Activated CD4-positive, alpha-beta T cell treated with anti-CD3 and anti-CD28 coated beads for 1 hour (primary cell): ENCODE results near the gene SERBP1.
A peak's percentile ranks its signal among the peaks of the same experiment; 100 is the strongest.
"Not testable (repeated sequence)": the region's sequence is repeated elsewhere in the genome, so short reads cannot be mapped to it uniquely, and the experiment has no call there.

Experiments used
- DNase-seq: peaks from one replicate; pipeline ENCODE4 v3.0.0-alpha.2; 2020

Gene SERBP1

GRCh38 chr1:67430358-67431155, at the start of gene SERBP1:
TSS of gene SERBP1 (minus strand) at chr1:67430402. CDS start at chr1:67430300, 102 bp downstream.
- peak; percentile 94 for DNase-seq

GRCh38 chr1:67479146-67479891, 49.1 kb upstream of the SERBP1 start:
- DNase-seq: no peak

GRCh38 chr1:67476906-67477305, 46.7 kb upstream of the SERBP1 start:
- no peak for DNase-seq

GRCh38 chr1:67476006-67476482, 45.8 kb upstream of the SERBP1 start:
- DNase-seq: no peak

GRCh38 chr1:67472056-67472455, 41.9 kb upstream of the SERBP1 start:
- DNase-seq: no peak

- no peak for DNase-seq
Observed at GRCh38 chr1:67469431-67469830, 39.2 kb upstream of the SERBP1 start.

GRCh38 chr1:67468066-67468718, 38.0 kb upstream of the SERBP1 start:
- DNase-seq: no peak

- no peak for DNase-seq
Observed at GRCh38 chr1:67465375-67465774, 35.2 kb upstream of the SERBP1 start.

- DNase-seq: no peak
Observed at GRCh38 chr1:67464746-67465145, 34.5 kb upstream of the SERBP1 start.

- no peak for DNase-seq
Observed at GRCh38 chr1:67464058-67464457, 33.9 kb upstream of the SERBP1 start.

- DNase-seq: no peak
Observed at GRCh38 chr1:67463298-67463955, 33.2 kb upstream of the SERBP1 start.

- DNase-seq: no peak
Observed at GRCh38 chr1:67460676-67461500, 30.7 kb upstream of the SERBP1 start.

- DNase-seq: no peak
Observed at GRCh38 chr1:67459068-67459467, 28.9 kb upstream of the SERBP1 start.

- no peak for DNase-seq
Observed at GRCh38 chr1:67458663-67459062, 28.5 kb upstream of the SERBP1 start.

- DNase-seq: no peak
Observed at GRCh38 chr1:67457247-67457646, 27.0 kb upstream of the SERBP1 start.

GRCh38 chr1:67451815-67452214, 21.6 kb upstream of the SERBP1 start:
- no peak for DNase-seq

- no peak for DNase-seq
Observed at GRCh38 chr1:67451356-67451755, 21.2 kb upstream of the SERBP1 start.

GRCh38 chr1:67446893-67447292, 16.7 kb upstream of the SERBP1 start:
- no peak for DNase-seq

GRCh38 chr1:67446014-67446413, 15.8 kb upstream of the SERBP1 start:
- not testable (repeated sequence) for DNase-seq

GRCh38 chr1:67441739-67442281, 11.6 kb upstream of the SERBP1 start:
- no peak for DNase-seq

- DNase-seq: no peak
Observed at GRCh38 chr1:67441183-67441582, 11.0 kb upstream of the SERBP1 start.

- DNase-seq: no peak
Observed at GRCh38 chr1:67440339-67440738, 10.1 kb upstream of the SERBP1 start.
